GM23338 (cell line): Measurements from ENCODE around the gene COL4A2.

Experiments
- CREB1 ChIP-seq: fragments of 250-450 bp; sonication (Bioruptor Pico); IDR thresholded peaks from 2 replicates; pipeline ENCODE4 v1.5.0; 2020; ENCODE audit warnings: low read depth, mild to moderate bottlenecking, moderate library complexity
- EZH2 ChIP-seq: fragments of 200-600 bp; sonication (generic); IDR thresholded peaks from one replicate; pipeline ENCODE4 v1.8.0; 2017; ENCODE audit warnings: antibody characterized with exemption, mild to moderate bottlenecking, low read depth; ENCODE audit not compliant: unreplicated experiment
- EZH2phosphoT487 ChIP-seq: fragments of 200-600 bp; sonication (generic); IDR thresholded peaks from one replicate; pipeline ENCODE4 v1.8.1; 2018; ENCODE audit warnings: antibody characterized with exemption; ENCODE audit not compliant: unreplicated experiment
- JUNB ChIP-seq: IDR thresholded peaks from one replicate; pipeline ENCODE4 v1.6.1; 2016; ENCODE audit warnings: antibody characterized with exemption; ENCODE audit not compliant: unreplicated experiment
- NANOG ChIP-seq: IDR thresholded peaks from 2 replicates; pipeline ENCODE4 v1.6.1; 2016; ENCODE audit warnings: antibody characterized with exemption, borderline replicate concordance
- POLR2AphosphoS5 ChIP-seq: IDR thresholded peaks from 2 replicates; pipeline ENCODE4 v1.6.1; 2016; ENCODE audit warnings: antibody characterized with exemption, low read depth
- STAT1 ChIP-seq: IDR thresholded peaks from one replicate; pipeline ENCODE4 v1.6.1; 2016; ENCODE audit warnings: antibody characterized with exemption; ENCODE audit not compliant: unreplicated experiment
- ZNF331 ChIP-seq: fragments of 250-450 bp; sonication (Bioruptor Pico); IDR thresholded peaks from 2 replicates; pipeline ENCODE4 v1.5.0; 2020; ENCODE audit warnings: low read depth, mild to moderate bottlenecking, moderate library complexity
- TF ChIP-seq, protein P1 (sequence below), 2 experiments: fragments of 200-600 bp in 1 of 2; sonication (generic) in 1 of 2; conservative IDR thresholded peaks; 2 replicates each; pipeline versions ENCODE4 v1.5.1 to v1.6.1; 2016 to 2017; ENCODE audit warnings: antibody characterized with exemption in 2 of 2, low read depth in 2 of 2, mild to moderate bottlenecking in 2 of 2, moderate library complexity in 1 of 2
- TF ChIP-seq, protein P2 (sequence below): IDR thresholded peaks from one replicate; pipeline ENCODE4 v1.6.1; 2018; ENCODE audit warnings: antibody characterized with exemption; ENCODE audit not compliant: unreplicated experiment
- TF ChIP-seq, protein P3 (sequence below): IDR thresholded peaks from 2 replicates; pipeline ENCODE4 v1.6.1; 2016; ENCODE audit warnings: antibody characterized with exemption

DNA sequence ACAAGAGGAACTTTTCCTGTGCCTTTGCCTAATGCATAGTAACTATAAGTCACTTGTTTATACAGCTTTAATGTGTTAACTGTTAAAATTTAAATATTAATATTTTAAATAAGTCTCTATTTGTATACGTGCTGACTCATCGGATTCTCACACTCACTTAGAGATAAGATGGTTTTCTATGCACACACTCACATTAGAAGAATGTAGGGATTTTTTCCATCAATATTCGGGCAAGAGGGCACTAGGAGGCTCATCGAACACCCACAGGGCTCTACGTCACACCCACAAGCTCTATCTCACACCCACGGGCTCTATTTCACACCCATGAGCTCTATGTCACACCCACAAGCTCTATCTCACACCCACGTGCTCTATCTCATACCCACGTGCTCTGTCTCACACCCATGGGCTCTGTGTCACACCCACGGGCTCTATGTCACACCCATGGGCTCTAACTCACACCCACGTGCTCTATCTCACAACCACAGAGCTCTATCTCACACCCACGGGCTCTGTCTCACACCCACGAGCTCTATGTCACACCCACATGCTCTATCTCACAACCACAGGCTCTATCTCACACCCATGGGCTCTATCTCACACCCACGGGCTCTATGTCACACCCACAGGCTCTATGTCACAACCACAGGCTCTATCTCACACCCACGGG is 73.4 kb downstream of the COL4A2 start:
- TF ChIP-seq, protein P1, sequence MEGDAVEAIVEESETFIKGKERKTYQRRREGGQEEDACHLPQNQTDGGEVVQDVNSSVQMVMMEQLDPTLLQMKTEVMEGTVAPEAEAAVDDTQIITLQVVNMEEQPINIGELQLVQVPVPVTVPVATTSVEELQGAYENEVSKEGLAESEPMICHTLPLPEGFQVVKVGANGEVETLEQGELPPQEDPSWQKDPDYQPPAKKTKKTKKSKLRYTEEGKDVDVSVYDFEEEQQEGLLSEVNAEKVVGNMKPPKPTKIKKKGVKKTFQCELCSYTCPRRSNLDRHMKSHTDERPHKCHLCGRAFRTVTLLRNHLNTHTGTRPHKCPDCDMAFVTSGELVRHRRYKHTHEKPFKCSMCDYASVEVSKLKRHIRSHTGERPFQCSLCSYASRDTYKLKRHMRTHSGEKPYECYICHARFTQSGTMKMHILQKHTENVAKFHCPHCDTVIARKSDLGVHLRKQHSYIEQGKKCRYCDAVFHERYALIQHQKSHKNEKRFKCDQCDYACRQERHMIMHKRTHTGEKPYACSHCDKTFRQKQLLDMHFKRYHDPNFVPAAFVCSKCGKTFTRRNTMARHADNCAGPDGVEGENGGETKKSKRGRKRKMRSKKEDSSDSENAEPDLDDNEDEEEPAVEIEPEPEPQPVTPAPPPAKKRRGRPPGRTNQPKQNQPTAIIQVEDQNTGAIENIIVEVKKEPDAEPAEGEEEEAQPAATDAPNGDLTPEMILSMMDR (conservative IDR thresholded peaks at IDR 0.05; ENCODE audit: low read depth in 2 of 2): no peak
- TF ChIP-seq POLR2AphosphoS5: no peak
- TF ChIP-seq EZH2: no peak
- TF ChIP-seq, protein P2, sequence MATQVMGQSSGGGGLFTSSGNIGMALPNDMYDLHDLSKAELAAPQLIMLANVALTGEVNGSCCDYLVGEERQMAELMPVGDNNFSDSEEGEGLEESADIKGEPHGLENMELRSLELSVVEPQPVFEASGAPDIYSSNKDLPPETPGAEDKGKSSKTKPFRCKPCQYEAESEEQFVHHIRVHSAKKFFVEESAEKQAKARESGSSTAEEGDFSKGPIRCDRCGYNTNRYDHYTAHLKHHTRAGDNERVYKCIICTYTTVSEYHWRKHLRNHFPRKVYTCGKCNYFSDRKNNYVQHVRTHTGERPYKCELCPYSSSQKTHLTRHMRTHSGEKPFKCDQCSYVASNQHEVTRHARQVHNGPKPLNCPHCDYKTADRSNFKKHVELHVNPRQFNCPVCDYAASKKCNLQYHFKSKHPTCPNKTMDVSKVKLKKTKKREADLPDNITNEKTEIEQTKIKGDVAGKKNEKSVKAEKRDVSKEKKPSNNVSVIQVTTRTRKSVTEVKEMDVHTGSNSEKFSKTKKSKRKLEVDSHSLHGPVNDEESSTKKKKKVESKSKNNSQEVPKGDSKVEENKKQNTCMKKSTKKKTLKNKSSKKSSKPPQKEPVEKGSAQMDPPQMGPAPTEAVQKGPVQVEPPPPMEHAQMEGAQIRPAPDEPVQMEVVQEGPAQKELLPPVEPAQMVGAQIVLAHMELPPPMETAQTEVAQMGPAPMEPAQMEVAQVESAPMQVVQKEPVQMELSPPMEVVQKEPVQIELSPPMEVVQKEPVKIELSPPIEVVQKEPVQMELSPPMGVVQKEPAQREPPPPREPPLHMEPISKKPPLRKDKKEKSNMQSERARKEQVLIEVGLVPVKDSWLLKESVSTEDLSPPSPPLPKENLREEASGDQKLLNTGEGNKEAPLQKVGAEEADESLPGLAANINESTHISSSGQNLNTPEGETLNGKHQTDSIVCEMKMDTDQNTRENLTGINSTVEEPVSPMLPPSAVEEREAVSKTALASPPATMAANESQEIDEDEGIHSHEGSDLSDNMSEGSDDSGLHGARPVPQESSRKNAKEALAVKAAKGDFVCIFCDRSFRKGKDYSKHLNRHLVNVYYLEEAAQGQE: no peak
- TF ChIP-seq EZH2phosphoT487: no peak
- TF ChIP-seq, protein P3, sequence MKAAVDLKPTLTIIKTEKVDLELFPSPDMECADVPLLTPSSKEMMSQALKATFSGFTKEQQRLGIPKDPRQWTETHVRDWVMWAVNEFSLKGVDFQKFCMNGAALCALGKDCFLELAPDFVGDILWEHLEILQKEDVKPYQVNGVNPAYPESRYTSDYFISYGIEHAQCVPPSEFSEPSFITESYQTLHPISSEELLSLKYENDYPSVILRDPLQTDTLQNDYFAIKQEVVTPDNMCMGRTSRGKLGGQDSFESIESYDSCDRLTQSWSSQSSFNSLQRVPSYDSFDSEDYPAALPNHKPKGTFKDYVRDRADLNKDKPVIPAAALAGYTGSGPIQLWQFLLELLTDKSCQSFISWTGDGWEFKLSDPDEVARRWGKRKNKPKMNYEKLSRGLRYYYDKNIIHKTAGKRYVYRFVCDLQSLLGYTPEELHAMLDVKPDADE: no peak
- TF ChIP-seq STAT1: no peak
- no peak for TF ChIP-seq JUNB
- TF ChIP-seq CREB1 (CRISPR knock-in tag): no peak
- TF ChIP-seq NANOG: no peak
- TF ChIP-seq ZNF331: no peak
